ENCODE measurements around the gene SPRY1.

- TF ChIP-seq, protein P1, sequence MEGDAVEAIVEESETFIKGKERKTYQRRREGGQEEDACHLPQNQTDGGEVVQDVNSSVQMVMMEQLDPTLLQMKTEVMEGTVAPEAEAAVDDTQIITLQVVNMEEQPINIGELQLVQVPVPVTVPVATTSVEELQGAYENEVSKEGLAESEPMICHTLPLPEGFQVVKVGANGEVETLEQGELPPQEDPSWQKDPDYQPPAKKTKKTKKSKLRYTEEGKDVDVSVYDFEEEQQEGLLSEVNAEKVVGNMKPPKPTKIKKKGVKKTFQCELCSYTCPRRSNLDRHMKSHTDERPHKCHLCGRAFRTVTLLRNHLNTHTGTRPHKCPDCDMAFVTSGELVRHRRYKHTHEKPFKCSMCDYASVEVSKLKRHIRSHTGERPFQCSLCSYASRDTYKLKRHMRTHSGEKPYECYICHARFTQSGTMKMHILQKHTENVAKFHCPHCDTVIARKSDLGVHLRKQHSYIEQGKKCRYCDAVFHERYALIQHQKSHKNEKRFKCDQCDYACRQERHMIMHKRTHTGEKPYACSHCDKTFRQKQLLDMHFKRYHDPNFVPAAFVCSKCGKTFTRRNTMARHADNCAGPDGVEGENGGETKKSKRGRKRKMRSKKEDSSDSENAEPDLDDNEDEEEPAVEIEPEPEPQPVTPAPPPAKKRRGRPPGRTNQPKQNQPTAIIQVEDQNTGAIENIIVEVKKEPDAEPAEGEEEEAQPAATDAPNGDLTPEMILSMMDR (conservative IDR thresholded peaks at IDR 0.05; ENCODE audit: low read length): no peak
- no peak for TF ChIP-seq EZH2phosphoT487 (IDR thresholded peaks at IDR 0.05; ENCODE audit: borderline replicate concordance)
Measured at GRCh38 chr4:123435246-123436113, 38.9 kb downstream of the SPRY1 start.

Measured in Loucy (cell line).